ENCODE data around the gene APOBEC4.

Gene APOBEC4

GRCh38 chr1:183653462-183653794 lies 312 bp upstream of the APOBEC4 start:
- TF ChIP-seq, protein P1, sequence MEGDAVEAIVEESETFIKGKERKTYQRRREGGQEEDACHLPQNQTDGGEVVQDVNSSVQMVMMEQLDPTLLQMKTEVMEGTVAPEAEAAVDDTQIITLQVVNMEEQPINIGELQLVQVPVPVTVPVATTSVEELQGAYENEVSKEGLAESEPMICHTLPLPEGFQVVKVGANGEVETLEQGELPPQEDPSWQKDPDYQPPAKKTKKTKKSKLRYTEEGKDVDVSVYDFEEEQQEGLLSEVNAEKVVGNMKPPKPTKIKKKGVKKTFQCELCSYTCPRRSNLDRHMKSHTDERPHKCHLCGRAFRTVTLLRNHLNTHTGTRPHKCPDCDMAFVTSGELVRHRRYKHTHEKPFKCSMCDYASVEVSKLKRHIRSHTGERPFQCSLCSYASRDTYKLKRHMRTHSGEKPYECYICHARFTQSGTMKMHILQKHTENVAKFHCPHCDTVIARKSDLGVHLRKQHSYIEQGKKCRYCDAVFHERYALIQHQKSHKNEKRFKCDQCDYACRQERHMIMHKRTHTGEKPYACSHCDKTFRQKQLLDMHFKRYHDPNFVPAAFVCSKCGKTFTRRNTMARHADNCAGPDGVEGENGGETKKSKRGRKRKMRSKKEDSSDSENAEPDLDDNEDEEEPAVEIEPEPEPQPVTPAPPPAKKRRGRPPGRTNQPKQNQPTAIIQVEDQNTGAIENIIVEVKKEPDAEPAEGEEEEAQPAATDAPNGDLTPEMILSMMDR (conservative IDR thresholded peaks at IDR 0.05; ENCODE audit: low read depth, low read length) = no peak
- DNase-seq (ENCODE audit: low read depth) = no peak
- H3K4me3 ChIP-seq (ENCODE audit: low read length) = no peak overlapping the region

GRCh38 chr1:183652107-183652506 lies 1.0 kb downstream of the APOBEC4 start:
- no peak for DNase-seq (ENCODE audit: low read depth)
- TF ChIP-seq, protein P1 (conservative IDR thresholded peaks at IDR 0.05; ENCODE audit: low read depth, low read length) = no peak
- no peak overlapping the region for H3K4me3 ChIP-seq (ENCODE audit: low read length)

DNA sequence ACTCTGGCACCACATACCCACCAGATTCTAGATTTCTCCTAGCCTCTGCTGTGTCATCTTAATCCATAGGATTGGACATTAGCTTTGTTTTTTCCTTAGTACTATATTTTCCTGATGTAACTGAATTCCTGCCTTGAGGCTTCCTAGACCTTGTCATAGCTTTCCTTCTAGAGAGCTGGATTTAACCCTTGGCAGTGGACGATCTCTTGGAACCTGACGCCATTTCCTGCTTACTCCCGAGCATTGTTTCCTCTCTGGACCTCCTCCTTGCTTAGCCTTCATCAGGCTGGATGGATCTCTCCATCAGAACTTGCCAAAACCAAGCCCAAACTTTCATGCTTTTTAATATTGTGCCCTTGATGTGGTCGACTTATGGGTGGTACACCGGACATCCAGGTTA lies 1.5 kb downstream of the APOBEC4 start:
- DNase-seq (ENCODE audit: low read depth) = no peak
- TF ChIP-seq, protein P1 (conservative IDR thresholded peaks at IDR 0.05; ENCODE audit: low read depth, low read length) = no peak
- no peak overlapping the region for H3K4me3 ChIP-seq (ENCODE audit: low read length)

DNA sequence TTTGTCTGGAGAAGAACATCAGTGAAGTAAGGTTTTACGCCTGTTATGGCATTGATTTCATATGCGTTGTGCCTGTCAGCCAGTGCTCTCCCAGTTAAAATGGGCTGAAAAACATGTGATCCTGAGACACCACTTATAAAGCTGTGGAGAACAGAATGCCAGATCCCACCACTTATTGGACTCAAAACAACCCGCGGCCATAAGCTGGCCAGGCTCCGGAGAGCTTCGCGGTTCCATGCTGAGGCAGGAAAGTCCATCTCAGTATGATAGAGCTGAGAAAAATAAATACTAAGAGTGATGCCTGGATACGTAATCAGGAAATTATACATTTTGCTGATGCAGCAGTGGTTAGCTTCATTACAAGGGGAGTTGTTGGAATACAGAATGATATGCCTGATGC lies 5.1 kb downstream of the APOBEC4 start:
- H3K4me3 ChIP-seq (ENCODE audit: low read length) = no peak overlapping the region
- TF ChIP-seq, protein P1 (conservative IDR thresholded peaks at IDR 0.05; ENCODE audit: low read depth, low read length) = no peak

GRCh38 chr1:183646776-183647175 lies 6.3 kb downstream of the APOBEC4 start:
- TF ChIP-seq, protein P1 (conservative IDR thresholded peaks at IDR 0.05; ENCODE audit: low read depth, low read length) = no peak
- DNase-seq (ENCODE audit: low read depth) = no peak

More for the DNA sequence above, 5.1 kb downstream of the APOBEC4 start:
- no peak for DNase-seq (ENCODE audit: low read depth)

GRCh38 chr1:183645531-183645930 lies 7.6 kb downstream of the APOBEC4 start:
- no peak for DNase-seq (ENCODE audit: low read depth)
- H3K4me3 ChIP-seq (ENCODE audit: low read length) = no peak overlapping the region
- TF ChIP-seq, protein P1 (conservative IDR thresholded peaks at IDR 0.05; ENCODE audit: low read depth, low read length) = no peak

More at GRCh38 chr1:183646776-183647175, 6.3 kb downstream of the APOBEC4 start:
- H3K4me3 ChIP-seq (ENCODE audit: low read length) = no peak overlapping the region

GRCh38 chr1:183642166-183642565 lies 10.9 kb downstream of the APOBEC4 start:
- TF ChIP-seq, protein P1 (conservative IDR thresholded peaks at IDR 0.05; ENCODE audit: low read depth, low read length) = no peak
- DNase-seq (ENCODE audit: low read depth) = no peak
- no peak overlapping the region for H3K4me3 ChIP-seq (ENCODE audit: low read length)
